ENCODE results near the gene IFITM1.
"Not testable (repeated sequence)": the region's sequence is repeated elsewhere in the genome, so short reads cannot be mapped to it uniquely, and the experiment has no call there.

The IFITM1 gene

GRCh38 chr11:350033-350722 is 36.3 kb downstream of the IFITM1 start:
- not testable (repeated sequence) for DNase-seq

- DNase-seq: no peak
Observed at GRCh38 chr11:350723-351255, 36.9 kb downstream of the IFITM1 start.

- DNase-seq: no peak
Observed at GRCh38 chr11:351411-351810, 37.6 kb downstream of the IFITM1 start.

DNA sequence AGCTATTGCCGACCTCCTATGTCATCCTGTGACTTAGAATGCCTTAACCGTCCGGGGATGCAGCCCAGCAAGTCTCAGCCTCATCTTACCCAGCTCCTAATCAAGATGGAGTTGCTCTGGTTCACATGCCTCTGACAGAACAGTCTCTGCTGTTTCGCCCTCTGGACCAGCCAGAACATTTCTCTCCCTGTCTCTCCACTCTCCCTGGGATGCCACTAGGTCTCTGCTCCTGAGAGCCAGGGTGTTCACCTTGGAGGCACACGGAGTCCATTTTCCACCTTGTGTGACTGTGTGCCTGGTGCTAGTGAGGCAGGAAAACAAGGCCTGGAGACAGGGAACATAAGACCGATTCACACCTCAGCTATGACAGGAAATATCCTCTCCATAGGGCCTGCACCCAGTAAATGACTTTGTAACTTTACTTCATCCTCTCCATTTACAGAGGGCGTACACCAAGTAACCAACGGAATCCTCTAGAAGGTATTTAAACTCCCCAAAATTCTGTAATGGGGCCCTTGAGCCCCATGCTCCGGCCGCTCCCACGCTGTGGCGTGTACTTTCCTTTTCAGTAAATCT is 38.7 kb downstream of the IFITM1 start:
- DNase-seq: no peak

DNA sequence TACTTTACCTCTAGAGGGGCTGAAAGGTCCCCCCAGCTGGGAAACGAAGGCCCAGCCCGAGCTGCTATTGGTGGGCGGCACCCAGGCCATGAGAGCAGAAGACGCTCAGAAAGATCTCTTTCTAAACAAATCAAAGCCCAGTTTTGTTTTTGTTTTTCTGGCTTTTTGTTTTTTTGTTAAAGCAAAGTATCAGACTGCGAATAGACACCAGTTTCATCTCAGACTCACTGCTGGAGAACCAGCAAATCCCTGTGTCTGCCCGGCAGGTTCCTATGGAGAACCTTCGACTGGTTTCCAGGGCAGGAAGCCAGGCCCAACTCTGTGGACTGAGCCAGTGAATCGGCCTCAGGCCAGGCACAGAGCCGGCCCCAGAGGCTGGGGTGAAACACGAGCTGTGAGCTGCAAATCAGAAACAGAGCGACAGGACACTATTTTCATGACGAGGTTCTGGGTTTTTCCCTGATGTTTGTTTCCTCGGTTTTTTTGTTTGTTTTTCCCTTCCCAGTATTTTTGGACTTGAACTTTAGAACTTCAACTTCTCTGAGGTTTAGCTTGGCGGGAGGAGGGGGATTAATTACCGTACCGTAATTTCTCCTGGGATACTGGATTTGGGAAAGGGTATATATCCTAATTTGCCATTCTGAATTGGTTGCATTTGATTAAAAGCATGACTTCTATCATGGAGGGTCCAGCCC is 39.5 kb downstream of the IFITM1 start:
- no peak for DNase-seq

- DNase-seq: peak; percentile 74
Observed at GRCh38 chr11:355581-356458, 42.0 kb downstream of the IFITM1 start.

- no peak for DNase-seq
Observed at GRCh38 chr11:356610-357009, 42.8 kb downstream of the IFITM1 start.

- DNase-seq: no peak
Observed at GRCh38 chr11:357582-357981, 43.7 kb downstream of the IFITM1 start.

DNA sequence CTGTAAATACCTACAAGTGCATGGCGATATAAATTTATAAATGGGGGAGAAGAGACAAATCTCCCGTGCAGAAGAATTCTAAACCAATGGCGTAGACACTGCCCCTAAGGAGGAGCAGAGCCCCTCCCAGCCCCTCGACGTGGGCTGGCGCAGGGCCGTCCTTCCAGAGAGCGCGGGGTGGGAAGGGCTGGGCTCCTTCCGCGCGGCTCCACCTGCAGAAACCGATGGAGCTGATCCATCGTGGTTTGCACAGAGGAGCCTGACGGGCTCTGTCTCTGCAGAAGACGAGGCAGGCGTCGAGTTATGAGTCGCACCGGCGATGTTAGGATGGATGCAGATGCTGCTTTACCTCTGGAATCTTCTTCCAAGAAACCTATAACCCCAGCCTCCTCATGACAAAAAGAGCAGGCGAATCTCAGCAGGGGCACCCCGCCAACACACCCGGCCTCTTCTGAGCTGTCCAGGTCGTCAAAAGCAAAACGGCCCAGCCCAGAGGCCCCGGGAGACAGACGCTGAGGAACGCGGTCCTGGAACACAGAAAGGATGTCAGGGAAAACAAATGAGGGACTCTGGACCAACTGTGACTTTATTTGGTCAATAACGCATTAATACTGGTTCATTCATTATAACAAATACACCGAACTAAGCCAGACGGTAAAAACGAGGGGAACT is 44.4 kb downstream of the IFITM1 start:
- peak; percentile 40 for DNase-seq

GRCh38 chr11:359181-359714 is 45.4 kb downstream of the IFITM1 start:
- no peak for DNase-seq

DNA sequence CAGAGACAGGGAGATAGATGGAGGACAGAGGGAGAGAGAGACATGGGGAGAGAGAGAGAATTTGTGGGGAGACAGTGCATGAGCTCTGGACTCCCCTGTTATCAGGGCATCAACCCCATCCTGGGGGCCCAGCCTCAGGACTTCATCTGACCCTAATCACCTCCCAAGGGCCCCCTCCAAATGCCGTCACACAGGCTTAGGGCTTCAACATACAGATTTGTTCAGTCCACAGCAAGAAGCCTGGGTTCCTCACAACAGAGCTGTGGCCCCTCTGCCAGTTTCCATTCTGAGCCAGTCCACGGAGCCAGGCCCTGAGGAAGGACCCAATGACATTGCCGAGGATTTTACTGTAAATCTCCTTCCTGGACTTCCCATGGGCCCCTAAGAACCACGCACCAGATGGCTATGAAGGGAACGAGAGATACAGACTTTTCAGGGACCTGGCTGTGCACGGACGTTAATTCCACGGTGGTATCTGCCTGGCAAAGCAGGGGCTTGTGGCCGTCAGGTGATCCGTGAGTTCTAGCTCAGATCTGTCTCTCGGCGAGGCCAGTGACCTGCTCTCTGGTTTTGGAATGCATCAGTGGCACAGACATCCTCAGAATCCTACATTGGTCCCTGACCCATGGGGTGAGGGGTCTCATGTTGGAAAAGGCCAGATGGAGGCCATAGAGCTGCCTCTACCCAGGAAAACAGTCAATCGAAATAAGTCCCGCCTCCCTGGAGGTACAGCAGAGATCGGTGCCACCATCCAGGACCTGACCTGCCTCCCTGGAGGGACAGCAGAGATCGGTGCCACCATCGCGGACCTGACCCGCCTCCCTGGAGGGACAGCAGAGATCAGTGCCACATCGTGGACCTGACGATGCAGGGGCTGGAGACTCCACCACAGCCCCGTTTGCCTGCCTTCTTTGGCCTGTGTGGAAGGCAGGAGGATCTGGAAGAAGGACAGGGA is 46.8 kb downstream of the IFITM1 start:
- DNase-seq: no peak

- DNase-seq: no peak
Observed at GRCh38 chr11:362642-363442, 49.0 kb downstream of the IFITM1 start.

DNA sequence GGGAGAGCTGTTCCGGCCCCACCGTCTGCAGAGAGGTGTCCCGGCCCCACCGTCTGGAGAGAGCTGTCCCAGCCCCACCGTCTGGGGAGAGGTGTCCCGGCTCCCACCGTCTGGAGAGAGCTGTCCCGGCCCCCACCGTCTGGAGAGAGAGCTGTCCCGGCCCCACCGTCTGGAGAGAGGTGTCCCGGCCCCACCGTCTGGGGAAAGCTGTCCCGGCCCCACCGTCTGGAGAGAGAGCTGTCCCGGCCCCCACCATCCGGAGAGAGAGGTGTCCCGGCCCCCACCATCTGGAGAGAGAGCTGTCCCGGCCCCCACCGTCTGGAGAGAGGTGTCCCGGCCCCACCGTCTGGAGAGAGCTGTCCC is 49.6 kb downstream of the IFITM1 start:
- not testable (repeated sequence) for DNase-seq

- peak; percentile 96 for DNase-seq
Observed at GRCh38 chr11:363948-364761, 50.3 kb downstream of the IFITM1 start.
